ENCODE results near the gene HSD17B1.

The HSD17B1 gene

GRCh38 chr17:42568341-42569111 lies 15.8 kb downstream of the HSD17B1 start:
- FAIRE-seq = no peak

- FAIRE-seq = no peak
These were observed 18.9 kb downstream of the HSD17B1 start for GRCh38 chr17:42571435-42572225.

GRCh38 chr17:42573095-42573494 lies 20.4 kb downstream of the HSD17B1 start:
- FAIRE-seq = no peak

- no peak for FAIRE-seq
These were observed 21.7 kb downstream of the HSD17B1 start for GRCh38 chr17:42574463-42574862.

GRCh38 chr17:42577140-42577531 lies 24.4 kb downstream of the HSD17B1 start:
- no peak for FAIRE-seq

- FAIRE-seq = peak; percentile 26
These were observed 25.0 kb downstream of the HSD17B1 start, which contains the start of gene PSMC3IP for GRCh38 chr17:42577532-42578281. PSMC3IP (minus strand) TSS chr17:42577729; CDS start chr17:42577686, 43 bp downstream.

- FAIRE-seq = no peak
These were observed 25.7 kb downstream of the HSD17B1 start for GRCh38 chr17:42578282-42578869.

GRCh38 chr17:42579794-42580551 lies 27.2 kb downstream of the HSD17B1 start:
- FAIRE-seq = no peak

- FAIRE-seq = no peak
These were observed 29.1 kb downstream of the HSD17B1 start for GRCh38 chr17:42581744-42582270.

GRCh38 chr17:42584880-42585279 lies 32.2 kb downstream of the HSD17B1 start:
- FAIRE-seq = no peak

- no peak for FAIRE-seq
These were observed 32.6 kb downstream of the HSD17B1 start for GRCh38 chr17:42585353-42585752.

- no peak for FAIRE-seq
These were observed 33.9 kb downstream of the HSD17B1 start for GRCh38 chr17:42586514-42587230.

GRCh38 chr17:42590886-42591285 lies 38.2 kb downstream of the HSD17B1 start:
- FAIRE-seq = no peak

GRCh38 chr17:42591411-42591810 lies 38.7 kb downstream of the HSD17B1 start:
- no peak for FAIRE-seq

- FAIRE-seq = no peak
These were observed 43.7 kb downstream of the HSD17B1 start for GRCh38 chr17:42596386-42596785.

- no peak for FAIRE-seq
These were observed 46.2 kb downstream of the HSD17B1 start for GRCh38 chr17:42598905-42599304.

GRCh38 chr17:42603318-42603717 lies 50.6 kb downstream of the HSD17B1 start:
- no peak for FAIRE-seq

Measured in TTC549 (cell line).